Adipose tissue (tissue), 3 donors: Measurements from ENCODE around the gene OPA1. TPM values are rescaled to one million over a fixed set of nuclear protein-coding genes. Genes with fewer than 3 reads are reported as not detected.

Experiments used
- H3K27ac ChIP-seq: one replicate; pipeline ENCODE4 v1.5.1; 2013; ENCODE audit warnings: low read depth, low read length
- WGBS, 3 donors: extraction: QIAGEN DNeasy Blood & Tissue Kit; methylation state at CpG; one replicate each; pipeline ENCODE4 v1.1.7; 2013; 5-methylcytosine and 5-hydroxymethylcytosine counted together
- polyA plus RNA-seq, 3 donors: library from polyadenylated mRNA; stranded (reverse); fragments of 200-250 nt; gene quantifications; one replicate each; pipeline ENCODE4 v1.2.3, GENCODE V29; 2013
- donor health status: healthy with polysubstance abuse.
- donor health status: Bipolar disorder and iron deficiency.
- donor health status: healthy.

Gene OPA1
- polyA plus RNA-seq, 3 donors: 10.5 to 19.1 (median 17.8) TPM

DNA sequence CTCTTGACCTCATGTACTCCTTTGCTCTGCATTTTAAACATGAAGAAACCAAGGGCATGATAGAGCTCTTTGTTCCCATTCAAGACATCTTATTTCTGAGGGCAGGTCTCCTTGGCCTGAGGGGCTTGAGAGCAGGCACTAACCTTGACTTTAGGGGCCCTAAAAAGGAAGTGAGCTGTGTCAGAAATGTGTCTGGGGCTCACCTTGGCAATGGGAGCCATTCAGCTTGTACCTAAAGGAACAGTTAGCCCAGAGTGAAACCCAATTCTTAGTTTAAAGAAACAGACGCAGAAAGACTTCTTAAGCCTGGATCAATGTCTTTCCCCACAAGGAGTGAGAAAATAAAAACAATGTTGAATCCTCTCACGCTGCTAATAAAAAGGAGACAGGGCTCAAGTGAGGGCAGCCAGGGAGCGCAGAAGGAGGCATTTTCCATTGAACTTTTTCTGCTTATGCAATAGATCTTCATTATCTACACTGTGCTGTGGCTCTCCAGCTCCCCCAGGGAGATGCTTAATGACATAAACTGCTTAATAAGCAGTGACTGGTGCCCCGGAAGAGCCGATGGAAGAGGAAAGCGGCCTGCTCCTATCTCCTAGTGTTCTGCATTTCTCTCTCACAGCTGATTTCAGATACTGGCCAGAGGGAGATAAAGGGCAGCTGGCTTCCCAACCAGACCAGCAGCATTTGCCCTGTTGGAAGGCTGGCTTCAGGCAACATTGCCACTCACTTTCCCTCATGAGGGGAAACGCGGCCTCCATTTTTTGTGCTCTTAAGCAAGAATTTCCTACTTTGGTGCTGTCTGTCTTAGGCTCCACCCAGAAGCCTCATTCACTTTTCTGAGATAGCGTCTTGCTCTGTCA lies 152.0 kb downstream of the OPA1 start:
- no peak overlapping the region for H3K27ac ChIP-seq
- 52 to 64% (median 53%) methylated on average over 9 of the region's 9 CpGs for WGBS, 3 donors

DNA sequence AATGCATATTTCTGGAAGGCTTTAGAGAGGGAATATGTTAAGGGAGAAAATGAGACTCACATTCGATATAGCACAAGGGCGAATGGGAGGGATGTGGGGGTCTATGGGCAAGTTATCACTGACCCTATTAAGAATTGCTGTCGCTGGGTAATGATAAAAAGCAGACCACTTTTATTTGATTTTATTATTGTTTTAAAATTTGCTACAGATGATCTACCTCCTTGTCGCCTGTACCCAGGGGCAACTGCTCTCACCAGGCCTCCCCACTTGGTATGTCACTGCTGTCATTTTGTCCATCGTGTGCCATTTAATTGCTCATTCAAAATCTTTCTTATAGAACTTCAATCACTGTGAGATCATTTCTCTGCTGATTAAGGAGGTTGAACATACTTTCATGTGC lies 153.8 kb downstream of the OPA1 start:
- 98% methylated on average over 5 of the region's 5 CpGs for WGBS, 3 donors
- H3K27ac ChIP-seq: no peak overlapping the region

Other genes starting within 250 kb of the OPA1 start
- gene ATP13A5, start 214.5 kb upstream of the OPA1 start, polyA plus RNA-seq: under 1 TPM in 1 of 3 donors, not detected in 2; 0.05 TPM
- 1 to 10 TPM in 1 of 3 donors, under 1 TPM in 2; 0.22 to 3.2 (median 0.51) TPM for gene ATP13A4, start 38.3 kb upstream of the OPA1 start, polyA plus RNA-seq